Measurements from ENCODE around the gene CRABP1.
"Not testable (repeated sequence)": the region's sequence is repeated elsewhere in the genome, so short reads cannot be mapped to it uniquely, and the experiment has no call there.

Gene CRABP1

DNA sequence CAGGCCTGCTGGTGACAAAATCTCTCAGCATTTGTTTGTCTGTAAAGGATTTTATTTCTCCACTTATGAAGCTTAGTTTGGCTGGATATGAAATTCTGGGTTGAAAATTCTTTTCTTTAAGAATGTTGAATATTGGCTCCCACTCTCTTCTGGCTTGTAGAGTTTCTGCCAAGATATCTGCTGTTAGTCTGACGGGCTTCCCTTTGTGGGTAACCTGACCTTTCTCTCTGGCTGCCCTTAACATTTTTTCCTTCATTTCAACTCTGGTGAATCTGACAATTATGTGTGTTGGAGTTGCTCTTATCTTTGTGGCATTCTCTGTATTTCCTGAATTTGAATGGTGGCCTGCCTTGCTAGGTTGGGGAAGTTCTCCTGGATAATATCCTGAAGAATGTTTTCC, 40.0 kb downstream of the CRABP1 start:
- not testable (repeated sequence) for DNase-seq

DNA sequence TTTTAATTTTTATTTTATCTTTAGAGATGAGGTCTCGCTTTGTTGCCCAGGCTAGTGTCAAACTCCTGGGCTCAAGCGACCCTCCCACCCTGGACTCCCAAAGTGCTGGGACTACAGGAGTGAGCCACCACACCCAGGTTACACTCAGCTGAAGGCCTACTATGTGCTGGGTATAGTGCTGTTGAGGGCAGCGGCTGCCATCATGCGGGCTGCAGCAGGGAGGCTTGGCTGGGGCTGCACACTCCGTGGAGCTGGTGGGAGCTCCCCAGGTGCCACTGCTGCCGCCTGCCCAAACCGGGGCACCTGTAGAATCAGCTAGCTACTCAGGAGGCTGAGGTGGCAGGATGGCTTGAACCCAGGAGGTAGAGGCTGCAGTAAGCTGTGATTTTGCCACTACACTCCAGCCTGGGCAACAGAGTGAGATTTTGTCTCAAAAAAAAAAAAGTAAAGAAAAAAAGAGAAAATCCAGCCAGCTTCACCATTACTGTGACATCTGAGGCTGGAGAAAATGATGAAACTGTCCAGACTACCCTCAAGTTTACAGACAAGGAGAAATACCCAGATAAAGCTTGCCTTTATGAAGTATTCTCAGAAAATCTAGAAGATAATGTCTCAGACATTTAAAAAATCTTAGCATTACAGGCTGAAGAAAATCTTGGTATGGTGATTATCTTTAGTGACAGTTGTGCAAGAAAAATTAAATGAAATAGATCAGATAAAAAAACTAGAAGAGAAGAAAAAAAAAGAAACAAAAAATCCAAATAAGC, 42.1 kb downstream of the CRABP1 start:
- DNase-seq = no peak

DNA sequence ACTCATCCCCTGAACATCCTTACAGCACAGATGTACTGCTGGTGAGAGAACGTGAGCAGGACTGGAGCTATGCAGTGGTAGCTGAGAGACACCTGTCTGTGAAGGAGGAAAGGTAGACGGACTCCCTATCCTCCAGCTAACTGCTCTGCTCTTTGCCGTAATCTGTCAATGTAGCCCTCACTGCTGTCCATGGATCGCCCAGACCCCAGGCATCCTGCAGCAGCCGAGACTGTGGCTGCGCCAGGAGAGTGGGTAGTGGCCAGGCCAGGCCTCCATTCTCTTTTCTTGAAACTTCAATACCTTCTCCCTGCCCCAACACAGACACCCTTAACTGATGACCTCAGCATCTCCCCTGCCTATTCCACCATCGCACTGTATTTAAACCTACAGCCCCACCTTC, 44.5 kb downstream of the CRABP1 start:
- DNase-seq = no peak

DNA sequence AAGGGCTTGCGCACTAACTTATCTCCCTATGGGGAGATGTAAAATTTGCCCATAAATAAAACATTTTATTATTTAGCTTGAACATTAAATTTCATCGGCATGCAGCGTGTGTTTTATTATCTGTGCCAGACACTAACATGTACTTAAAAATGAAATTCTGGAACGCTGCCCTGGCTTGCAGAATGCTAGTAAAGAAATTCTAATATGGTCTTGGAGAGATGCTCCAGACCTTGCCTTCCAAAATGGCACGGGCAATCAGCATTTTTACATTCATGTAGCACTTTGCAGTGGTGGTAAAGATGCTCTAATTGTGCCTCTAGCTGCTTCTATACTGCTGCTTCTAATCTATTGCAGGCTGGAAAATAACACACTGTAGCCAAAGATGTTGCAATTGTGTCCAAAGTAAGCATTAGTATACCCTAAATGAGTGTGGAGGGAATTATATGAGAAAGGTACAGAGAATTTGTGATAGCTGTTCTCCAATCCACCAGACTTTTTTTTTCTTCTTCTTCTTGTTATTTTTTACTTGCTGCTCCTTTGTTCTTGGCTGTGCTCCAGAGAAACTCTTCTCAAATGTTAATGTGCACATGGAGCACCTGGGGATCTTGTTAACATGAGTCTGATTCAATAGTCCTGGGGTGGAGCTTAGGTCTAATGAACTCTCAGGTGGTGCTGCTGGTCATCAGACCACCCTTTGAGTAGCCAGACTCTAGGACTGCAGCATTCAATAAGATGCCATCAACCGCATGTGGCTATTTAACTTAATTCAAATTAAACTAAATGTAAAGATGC, 47.3 kb downstream of the CRABP1 start:
- DNase-seq = no peak

DNA sequence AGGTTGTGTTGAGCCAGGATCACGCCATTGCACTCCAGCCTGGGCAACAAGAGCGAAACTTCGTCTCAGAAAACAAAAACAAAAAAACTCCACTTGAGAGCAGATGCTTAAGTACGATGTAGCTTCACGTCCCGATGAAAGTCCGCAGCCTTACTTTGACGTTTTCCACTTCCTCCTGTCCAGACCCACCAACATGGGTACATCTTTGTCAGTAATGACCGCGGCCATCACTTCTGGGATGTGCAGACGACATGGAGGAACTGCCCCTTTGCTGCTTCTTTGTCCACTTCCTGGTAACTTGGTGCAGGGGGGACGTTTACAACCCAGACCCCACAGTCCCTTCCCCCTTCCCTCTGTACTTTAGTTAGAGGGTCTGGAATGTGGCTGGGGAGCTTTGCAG, 48.7 kb downstream of the CRABP1 start:
- no peak for DNase-seq

DNA sequence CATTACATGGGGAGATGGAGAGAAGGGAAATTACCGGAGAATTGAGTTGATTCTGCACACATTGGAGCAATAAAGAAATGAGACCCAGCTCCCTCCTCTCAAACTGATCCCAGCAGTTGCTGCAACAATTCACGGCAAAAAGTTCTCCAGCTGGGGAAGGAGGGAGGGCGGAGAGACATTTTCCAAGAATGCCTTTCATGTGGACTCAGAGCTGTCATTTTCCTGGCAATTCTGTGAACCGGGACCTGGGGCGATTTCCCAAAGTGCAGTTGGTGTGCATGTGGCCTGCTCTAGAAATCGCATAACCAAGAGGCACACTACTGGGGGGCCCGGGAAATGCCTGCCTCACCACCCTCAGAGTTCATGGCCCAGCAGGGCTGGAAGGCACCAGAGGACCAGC, 49.2 kb downstream of the CRABP1 start:
- DNase-seq = no peak

DNA sequence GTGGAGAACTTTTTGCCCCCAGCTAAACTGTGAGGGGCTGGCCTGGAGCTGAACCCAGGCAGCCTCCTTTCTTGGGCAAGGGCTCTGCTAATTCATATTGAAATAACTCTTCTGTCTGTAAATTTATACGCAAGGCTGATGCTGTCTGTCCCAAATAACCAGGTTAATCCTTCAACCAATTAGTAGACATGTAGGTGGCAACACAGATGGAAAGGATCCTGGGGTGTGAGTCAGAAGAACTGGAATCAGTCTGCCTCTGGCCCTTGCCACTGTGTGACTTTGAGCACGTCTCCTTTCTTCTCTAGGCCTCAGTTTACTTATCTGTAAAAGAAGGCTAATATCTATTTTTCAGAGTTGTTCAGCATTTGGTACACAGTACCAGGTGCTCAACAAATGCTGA, 49.6 kb downstream of the CRABP1 start:
- no peak for DNase-seq

DNA sequence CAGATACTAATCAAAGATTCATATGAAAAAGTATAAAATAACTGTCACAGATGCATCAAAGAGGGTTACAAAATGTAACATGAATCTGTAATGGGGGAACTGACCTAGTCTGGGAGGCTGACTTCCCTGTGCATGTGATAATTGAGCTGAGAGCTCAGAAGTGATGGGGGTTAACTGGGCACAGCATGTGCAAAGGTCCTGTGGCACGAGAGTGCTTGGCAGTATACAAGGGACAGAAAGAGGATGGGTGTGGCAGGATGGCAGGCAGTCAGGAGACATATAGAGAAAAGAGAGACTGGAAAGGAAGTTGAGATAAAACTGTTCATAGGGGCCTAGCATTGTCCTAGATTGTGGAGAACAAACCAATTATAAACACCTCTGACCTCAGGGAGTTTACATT, 50.1 kb downstream of the CRABP1 start:
- DNase-seq = no peak

DNA sequence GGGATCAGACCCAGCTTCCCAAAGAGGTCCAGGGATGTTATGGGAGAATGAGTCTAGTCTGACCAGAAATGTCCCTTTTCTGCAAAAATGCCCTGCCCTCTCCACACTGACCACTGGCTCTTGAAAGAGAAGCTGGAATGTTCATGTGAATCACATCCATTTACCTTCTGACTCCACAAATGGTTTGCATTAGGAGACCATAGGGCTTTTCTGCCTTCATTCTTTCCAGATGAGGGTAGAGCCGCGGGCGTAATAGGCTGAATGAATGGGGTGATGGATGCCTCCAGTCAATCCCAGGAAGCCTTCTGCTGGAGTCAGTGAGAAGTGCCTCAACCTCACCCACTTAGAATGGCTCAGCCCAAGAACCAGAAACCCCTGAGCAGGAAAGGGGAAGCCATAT, 50.7 kb downstream of the CRABP1 start:
- DNase-seq = no peak

DNA sequence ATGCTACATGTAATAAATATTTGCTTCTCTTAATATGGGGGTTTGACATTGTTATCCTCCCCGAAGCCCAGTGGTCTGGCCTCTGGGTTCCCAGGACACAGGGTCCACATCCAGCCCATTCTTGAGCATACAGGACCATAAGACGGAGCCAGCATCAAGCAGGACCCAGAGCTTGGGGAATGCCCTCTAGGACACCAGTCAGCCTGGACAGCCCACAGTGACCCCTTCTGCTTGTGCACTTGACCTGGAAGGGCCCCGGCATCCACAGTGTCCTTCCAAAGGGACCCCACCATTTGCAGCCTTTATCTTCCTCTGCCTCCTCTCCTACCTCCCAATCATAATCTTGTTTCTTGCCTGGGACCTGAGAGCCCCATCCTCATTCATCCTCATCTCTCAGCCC, 51.6 kb downstream of the CRABP1 start:
- DNase-seq = no peak

DNA sequence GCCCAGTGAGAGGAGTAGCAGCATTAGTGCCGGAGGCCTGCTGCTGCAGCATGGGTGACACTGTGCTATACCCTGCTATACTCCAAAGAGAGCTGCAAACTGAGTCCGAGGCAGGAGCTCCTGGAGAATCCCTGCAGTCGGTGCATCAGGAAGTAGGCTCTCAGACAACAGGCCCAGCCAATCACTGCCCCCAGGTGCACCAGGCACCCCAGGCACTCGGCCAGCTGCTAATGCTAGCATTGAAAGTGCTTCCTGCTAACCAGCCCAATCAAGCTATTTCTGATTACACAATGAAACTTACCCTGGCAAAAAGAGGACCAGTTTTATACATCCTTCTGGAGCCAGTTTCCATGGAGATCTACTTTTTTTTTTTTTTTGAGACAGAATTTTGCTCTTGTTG, 52.3 kb downstream of the CRABP1 start:
- DNase-seq = no peak

DNA sequence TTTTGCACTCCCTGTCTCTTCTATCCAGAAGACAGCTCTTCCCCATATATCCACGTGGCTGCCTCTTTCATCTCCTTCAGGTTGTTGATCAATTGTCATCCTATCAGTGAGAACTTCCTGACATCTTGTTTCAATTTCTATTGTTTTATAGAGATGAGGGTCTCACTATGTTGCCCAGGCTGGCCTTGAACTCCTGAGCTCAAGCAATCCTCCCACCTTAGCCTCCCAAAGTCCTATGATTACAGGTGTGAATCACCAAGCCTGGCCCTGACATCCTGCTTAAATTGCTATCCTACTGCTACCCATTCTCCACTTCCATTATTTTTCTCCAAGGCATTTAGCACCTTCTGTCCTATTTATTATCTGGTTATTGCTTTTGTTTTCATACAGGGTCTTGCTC, 53.0 kb downstream of the CRABP1 start:
- no peak for DNase-seq

DNA sequence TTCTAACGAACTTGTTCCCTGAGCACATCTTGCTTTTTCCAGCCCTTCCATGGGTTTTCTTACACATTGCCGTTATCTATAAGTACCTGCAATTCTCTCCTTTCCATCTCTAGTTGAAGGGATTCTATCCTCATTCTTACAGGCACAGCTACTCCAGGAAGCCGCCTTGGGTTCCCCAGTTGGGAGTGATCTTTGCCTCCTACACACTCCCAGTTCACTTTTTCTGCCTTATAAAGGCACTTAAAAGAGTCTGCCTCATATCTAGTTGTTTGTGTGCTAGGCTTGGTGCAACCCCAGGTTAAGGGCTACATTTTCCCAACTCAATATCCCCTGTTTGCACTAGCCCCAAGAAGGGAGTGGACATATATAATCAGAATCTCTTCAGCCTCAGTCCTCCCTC, 53.9 kb downstream of the CRABP1 start:
- no peak for DNase-seq

DNA sequence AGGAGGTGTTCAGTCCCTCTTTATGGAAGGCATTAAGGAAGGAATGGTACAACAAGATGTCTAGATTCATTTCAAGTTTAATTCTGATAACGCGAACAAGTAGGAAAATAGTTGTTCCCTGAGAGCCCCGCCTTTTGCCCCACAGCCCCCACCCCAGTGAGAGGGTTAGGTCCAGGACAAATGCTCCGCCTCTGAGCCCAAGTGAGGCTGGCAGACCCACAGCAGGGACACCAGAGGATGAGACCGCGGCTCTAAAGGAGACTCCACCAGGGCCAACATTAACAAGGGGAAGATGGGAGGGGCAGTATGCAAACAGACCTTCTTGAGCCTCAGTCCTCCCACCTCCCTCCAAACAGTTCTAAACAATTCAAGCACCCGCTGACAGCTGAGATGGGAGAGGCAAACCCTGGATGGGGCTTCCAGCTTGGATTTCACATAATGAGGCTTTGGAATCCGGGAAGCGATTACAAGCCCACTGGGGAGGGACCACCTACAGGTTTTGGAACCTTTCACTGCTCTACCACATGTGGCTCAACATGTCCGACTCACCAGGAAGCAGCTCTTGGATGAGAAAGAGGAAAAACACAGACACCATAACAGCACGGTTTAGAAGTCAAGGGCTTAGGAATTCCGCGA, 54.9 kb downstream of the CRABP1 start:
- DNase-seq = no peak

DNA sequence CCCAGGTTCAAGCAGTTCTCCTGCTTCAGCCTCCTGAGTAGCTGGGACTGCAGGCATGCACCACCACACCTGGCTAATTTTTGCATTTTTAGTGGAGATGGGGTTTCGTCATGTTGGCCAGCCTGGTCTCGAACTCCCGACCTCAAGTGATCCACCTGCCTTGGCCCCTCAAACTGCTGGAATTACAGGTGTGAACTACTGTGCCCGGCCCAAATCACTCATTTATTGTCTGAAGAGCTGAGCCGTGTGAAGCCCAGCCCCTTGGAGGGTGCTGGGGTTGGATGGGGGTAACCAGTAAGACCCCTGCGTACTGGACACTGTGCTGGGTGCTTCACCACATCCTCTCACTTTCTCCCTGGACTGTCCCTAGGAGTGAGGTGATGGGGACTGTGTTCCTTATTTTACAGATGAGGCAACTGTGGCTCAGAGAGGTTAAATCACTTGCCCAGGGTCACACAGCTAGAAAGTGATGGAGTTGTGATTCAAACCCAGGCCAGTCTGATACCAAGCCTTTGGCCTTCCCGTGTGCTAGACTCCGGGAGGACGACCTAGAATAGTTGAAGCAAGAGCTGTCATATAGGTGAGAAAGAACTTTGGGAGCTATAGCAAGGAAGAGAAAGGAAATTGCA, 56.1 kb downstream of the CRABP1 start:
- DNase-seq = no peak

DNA sequence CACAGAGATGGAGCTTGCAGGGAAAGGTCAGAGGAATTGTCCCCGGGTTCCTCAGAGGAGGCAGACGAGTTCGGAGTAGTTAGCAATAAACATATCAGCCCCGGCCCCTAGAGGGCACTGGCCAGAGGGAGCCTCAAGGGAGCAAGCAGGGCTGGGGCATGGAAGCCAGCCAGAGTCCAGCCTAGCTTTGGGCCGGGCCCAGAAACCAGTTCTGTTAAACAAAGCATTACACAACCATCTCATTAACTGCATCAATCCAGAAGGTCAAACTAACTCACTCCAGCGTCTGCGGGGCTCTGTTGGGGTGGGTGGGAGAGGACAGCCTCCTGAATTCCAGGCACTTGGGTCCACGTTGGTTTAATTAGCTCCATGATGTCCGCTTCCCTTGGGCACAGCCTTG, 56.8 kb downstream of the CRABP1 start:
- DNase-seq = no peak

DNA sequence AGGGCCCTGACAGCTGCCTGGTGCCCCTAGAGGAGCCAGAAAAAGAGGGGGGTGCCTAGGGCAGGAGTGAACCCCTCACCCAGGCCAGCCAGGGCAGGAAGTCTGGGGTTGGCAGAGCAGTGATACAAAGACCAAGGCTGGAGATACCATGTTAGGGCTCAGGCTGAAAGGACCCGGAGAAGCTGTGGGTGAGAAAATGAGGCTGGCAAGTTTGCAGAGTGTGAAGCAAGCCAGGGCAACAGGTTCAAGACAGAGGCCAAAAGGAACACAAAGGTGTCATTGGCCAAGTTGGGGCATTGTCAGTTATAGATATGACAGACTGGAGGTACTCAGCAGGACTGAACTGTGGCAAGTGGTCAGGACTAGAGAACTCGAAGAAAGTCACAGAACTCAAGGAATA, 57.2 kb downstream of the CRABP1 start:
- DNase-seq = no peak

Data from NCI-H226 (cell line).